Glutamatergic neuron (in vitro differentiated cells): ENCODE results near the gene TRIO. TPM values are rescaled to one million over a fixed set of nuclear protein-coding genes. Genes with fewer than 3 reads are reported as not detected.

Experiments
- DNase-seq: peaks from one replicate; pipeline ENCODE4 v3.0.0; 2022
- H3K27ac Mint-ChIP-seq: one replicate; pipeline ENCODE4 v1.8.0; 2020; ENCODE audit warnings: mild to moderate bottlenecking, mixed read lengths, inconsistent platforms; ENCODE audit not compliant: unreplicated experiment
- H3K27me3 Mint-ChIP-seq: one replicate; pipeline ENCODE4 v1.8.0; 2020; ENCODE audit warnings: mild to moderate bottlenecking, moderate library complexity, mixed read lengths, inconsistent platforms; ENCODE audit not compliant: unreplicated experiment
- H3K36me3 Mint-ChIP-seq: one replicate; pipeline ENCODE4 v1.8.0; 2020; ENCODE audit warnings: mild to moderate bottlenecking, mixed read lengths, inconsistent platforms; ENCODE audit not compliant: unreplicated experiment
- H3K4me1 Mint-ChIP-seq: one replicate; pipeline ENCODE4 v1.8.0; 2020; ENCODE audit warnings: mild to moderate bottlenecking, low read depth, mixed read lengths, inconsistent platforms; ENCODE audit not compliant: unreplicated experiment
- H3K4me3 Mint-ChIP-seq: one replicate; pipeline ENCODE4 v1.8.0; 2020; ENCODE audit warnings: mild to moderate bottlenecking, mixed read lengths, inconsistent platforms; ENCODE audit not compliant: unreplicated experiment
- H3K9me3 Mint-ChIP-seq: one replicate; pipeline ENCODE4 v1.8.0; 2020; ENCODE audit warnings: mild to moderate bottlenecking, moderate library complexity, mixed read lengths, inconsistent platforms; ENCODE audit not compliant: unreplicated experiment
- CTCF ChIP-seq: fragments of 200-600 bp; sonication (generic); IDR thresholded peaks from one replicate; pipeline ENCODE4 v1.5.0; 2021; ENCODE audit not compliant: partially characterized antibody, unreplicated experiment
- total RNA-seq: library from RNA; stranded (reverse); fragmentation: NEBNext Ultra II Directional; extraction: Animal tissue kit (Norgen Biotek cat#: 25700); gene quantifications from one replicate; pipeline ENCODE4 v1.2.1, GENCODE V29; 2021; ENCODE audit not compliant: unreplicated experiment

TRIO gene
- total RNA-seq, 1 donor from 2014 or later, result 281 TPM

GRCh38 chr5:14164164-14165163 lies 21.3 kb downstream of the TRIO start:
- Mint-ChIP-seq H3K27ac (peak overlapping the region; percentile 99), H3K36me3 (peaks cover 13% of the 10 kb centered on the region), H3K4me1 (peaks cover 66% of the 10 kb centered on the region), H3K9me3 (peaks cover 23% of the 10 kb centered on the region), H3K4me3 (peak overlapping the region; percentile 66), H3K27me3 (peaks cover 5% of the 10 kb centered on the region)
- DNase-seq, result peak; percentile 83
- TF ChIP-seq CTCF, result no peak

GRCh38 chr5:14165375-14166106 lies 22.4 kb downstream of the TRIO start:
- peaks cover 5% of the 10 kb centered on the region for H3K27me3 Mint-ChIP-seq
- peaks cover 13% of the 10 kb centered on the region for H3K36me3 Mint-ChIP-seq
- H3K4me3 Mint-ChIP-seq, result peak overlapping the region; percentile 66
- peak overlapping the region; percentile 99 for H3K27ac Mint-ChIP-seq
- TF ChIP-seq CTCF, result no peak
- peaks cover 23% of the 10 kb centered on the region for H3K9me3 Mint-ChIP-seq
- H3K4me1 Mint-ChIP-seq, result peaks cover 59% of the 10 kb centered on the region
- no peak for DNase-seq

- Mint-ChIP-seq H3K4me1 (peaks cover 58% of the 10 kb centered on the region), H3K36me3 (peaks cover 13% of the 10 kb centered on the region), H3K4me3 (peak overlapping the region; percentile 57), H3K9me3 (peaks cover 23% of the 10 kb centered on the region), H3K27ac (peak overlapping the region; percentile 99), H3K27me3 (peaks cover 5% of the 10 kb centered on the region)
- no peak for DNase-seq
- TF ChIP-seq CTCF, result no peak
These were observed 23.3 kb downstream of the TRIO start for GRCh38 chr5:14166437-14166836.

GRCh38 chr5:14167211-14167845 lies 24.2 kb downstream of the TRIO start:
- H3K27ac Mint-ChIP-seq, result peak overlapping the region; percentile 40
- TF ChIP-seq CTCF, result no peak
- peaks cover 61% of the 10 kb centered on the region for H3K4me1 Mint-ChIP-seq
- peak overlapping the region; percentile 57 for H3K4me3 Mint-ChIP-seq
- H3K36me3 Mint-ChIP-seq, result peaks cover 13% of the 10 kb centered on the region
- H3K9me3 Mint-ChIP-seq, result peaks cover 19% of the 10 kb centered on the region
- DNase-seq, result no peak
- peaks cover 6% of the 10 kb centered on the region for H3K27me3 Mint-ChIP-seq
